ENCODE data around the gene TMEM198.
A peak's percentile ranks its signal among the peaks of the same experiment; 100 is the strongest.

Gene TMEM198

GRCh38 chr2:219565130-219566080 lies 21.6 kb downstream of the TMEM198 start:
- DNase-seq: no peak

- DNase-seq: no peak
Observed at GRCh38 chr2:219566640-219567039, 22.8 kb downstream of the TMEM198 start.

- no peak for DNase-seq
Observed at GRCh38 chr2:219567131-219567530, 23.3 kb downstream of the TMEM198 start.

- no peak for DNase-seq
Observed at GRCh38 chr2:219567791-219568361, 24.0 kb downstream of the TMEM198 start.

GRCh38 chr2:219569041-219569440 lies 25.2 kb downstream of the TMEM198 start:
- DNase-seq: no peak

- no peak for DNase-seq
Observed at GRCh38 chr2:219569635-219570034, 25.8 kb downstream of the TMEM198 start.

- DNase-seq: no peak
Observed at GRCh38 chr2:219570194-219570923, 26.5 kb downstream of the TMEM198 start.

GRCh38 chr2:219570924-219571310 lies 27.1 kb downstream of the TMEM198 start:
- DNase-seq: no peak

- no peak for DNase-seq
Observed at GRCh38 chr2:219571311-219572236, 27.7 kb downstream of the TMEM198 start, which contains the start of gene OBSL1. Gene OBSL1 (minus strand): TSS chr2:219571539. CDS start chr2:219571232, 307 bp downstream.

GRCh38 chr2:219572237-219573001 lies 28.6 kb downstream of the TMEM198 start, which contains the start of gene INHA:
Gene INHA (plus strand): TSS chr2:219572310. CDS start chr2:219572375, 65 bp downstream.
- no peak for DNase-seq

GRCh38 chr2:219573166-219573565 lies 29.3 kb downstream of the TMEM198 start:
- DNase-seq: no peak

GRCh38 chr2:219574484-219575311 lies 30.9 kb downstream of the TMEM198 start:
- DNase-seq: no peak

GRCh38 chr2:219575566-219576504 lies 32.0 kb downstream of the TMEM198 start:
- no peak for DNase-seq

- no peak for DNase-seq
Observed at GRCh38 chr2:219576505-219577388, 32.9 kb downstream of the TMEM198 start.

- DNase-seq: peak; percentile 42 to 73
Observed at GRCh38 chr2:219578811-219579613, 35.2 kb downstream of the TMEM198 start.

GRCh38 chr2:219581346-219581745 lies 37.5 kb downstream of the TMEM198 start:
- DNase-seq: no peak

- no peak for DNase-seq
Observed at GRCh38 chr2:219591091-219591490, 47.3 kb downstream of the TMEM198 start.
